Coronary artery (tissue), 2 donors: Measurements from ENCODE around the gene NECTIN3.

Source experiments
- DNase-seq: peaks from one replicate; pipeline ENCODE4 v3.0.0-alpha.2; 2017; ENCODE audit warnings: low spot score
- H3K27ac ChIP-seq, 2 donors: fragments of 200-600 bp; sonication (generic); one replicate each; pipeline ENCODE4 v1.5.1; 2016 to 2019
- H3K4me3 ChIP-seq: fragments of 200-600 bp; sonication (generic); 2 replicates; pipeline ENCODE4 v1.5.1; 2016; ENCODE audit warnings: mild to moderate bottlenecking, moderate library complexity
- TF ChIP-seq, protein P1 (sequence below): fragments of 200-600 bp; sonication (generic); IDR thresholded peaks from one replicate; pipeline ENCODE4 v1.5.1; 2019; ENCODE audit warnings: antibody characterized with exemption

The NECTIN3 gene

DNA sequence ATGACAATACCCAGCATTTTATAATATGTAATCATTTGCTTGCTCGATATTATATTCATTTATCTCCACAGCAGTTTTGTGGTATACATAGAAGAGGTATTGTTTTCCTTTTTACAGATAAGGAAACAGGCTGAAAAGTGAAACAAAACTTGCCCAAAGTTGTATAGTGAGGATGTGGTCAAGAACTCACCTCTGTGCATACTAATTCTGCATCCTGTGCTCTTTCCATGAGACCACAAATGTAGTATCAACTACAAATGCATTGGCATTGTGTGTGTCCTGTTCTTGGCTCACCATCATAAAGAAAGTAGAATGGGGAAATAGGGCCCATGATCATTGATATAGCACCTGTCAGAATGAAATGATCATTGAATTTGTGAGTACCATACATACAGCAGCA lies 167.3 kb downstream of the NECTIN3 start:
- no peak overlapping the region for H3K4me3 ChIP-seq
- no peak for DNase-seq
- TF ChIP-seq, protein P1, sequence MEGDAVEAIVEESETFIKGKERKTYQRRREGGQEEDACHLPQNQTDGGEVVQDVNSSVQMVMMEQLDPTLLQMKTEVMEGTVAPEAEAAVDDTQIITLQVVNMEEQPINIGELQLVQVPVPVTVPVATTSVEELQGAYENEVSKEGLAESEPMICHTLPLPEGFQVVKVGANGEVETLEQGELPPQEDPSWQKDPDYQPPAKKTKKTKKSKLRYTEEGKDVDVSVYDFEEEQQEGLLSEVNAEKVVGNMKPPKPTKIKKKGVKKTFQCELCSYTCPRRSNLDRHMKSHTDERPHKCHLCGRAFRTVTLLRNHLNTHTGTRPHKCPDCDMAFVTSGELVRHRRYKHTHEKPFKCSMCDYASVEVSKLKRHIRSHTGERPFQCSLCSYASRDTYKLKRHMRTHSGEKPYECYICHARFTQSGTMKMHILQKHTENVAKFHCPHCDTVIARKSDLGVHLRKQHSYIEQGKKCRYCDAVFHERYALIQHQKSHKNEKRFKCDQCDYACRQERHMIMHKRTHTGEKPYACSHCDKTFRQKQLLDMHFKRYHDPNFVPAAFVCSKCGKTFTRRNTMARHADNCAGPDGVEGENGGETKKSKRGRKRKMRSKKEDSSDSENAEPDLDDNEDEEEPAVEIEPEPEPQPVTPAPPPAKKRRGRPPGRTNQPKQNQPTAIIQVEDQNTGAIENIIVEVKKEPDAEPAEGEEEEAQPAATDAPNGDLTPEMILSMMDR = no peak
- H3K27ac ChIP-seq = no peak overlapping the region

DNA sequence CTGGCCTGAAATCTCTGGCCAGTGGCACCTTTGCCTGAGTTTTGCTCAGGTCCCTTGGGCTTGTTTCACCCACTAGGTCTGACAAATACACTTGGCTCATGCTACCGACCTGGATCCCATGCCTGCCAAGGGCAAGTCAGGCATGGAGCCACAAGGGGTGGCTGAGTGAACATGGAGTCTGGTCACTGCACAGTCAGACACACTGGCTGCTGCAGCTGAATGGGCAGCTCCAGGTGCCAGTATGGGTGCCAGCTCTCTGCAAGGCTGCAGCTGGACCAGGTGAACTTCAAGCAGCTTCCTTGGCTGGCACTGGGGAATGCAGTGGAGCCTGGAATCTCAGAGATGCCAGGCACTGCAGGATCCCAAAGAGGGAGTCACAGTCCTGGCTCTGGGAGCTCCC lies 170.3 kb downstream of the NECTIN3 start:
- no peak for DNase-seq
- Histone ChIP-seq H3K4me3 (no peak overlapping the region), H3K27ac (no peak overlapping the region)
- TF ChIP-seq, protein P1 = no peak
